Measurements from ENCODE around the gene TPM2. TPM values are rescaled to one million over a fixed set of nuclear protein-coding genes. Genes with fewer than 3 reads are reported as not detected.

Gene TPM2
- total and polyA plus RNA-seq, 9 of the 15 experiments (the other 6 are each of a cell fraction or from before 2014, with no cell fraction given) = 0.28 to 16.1 (median 4.5) TPM

DNA sequence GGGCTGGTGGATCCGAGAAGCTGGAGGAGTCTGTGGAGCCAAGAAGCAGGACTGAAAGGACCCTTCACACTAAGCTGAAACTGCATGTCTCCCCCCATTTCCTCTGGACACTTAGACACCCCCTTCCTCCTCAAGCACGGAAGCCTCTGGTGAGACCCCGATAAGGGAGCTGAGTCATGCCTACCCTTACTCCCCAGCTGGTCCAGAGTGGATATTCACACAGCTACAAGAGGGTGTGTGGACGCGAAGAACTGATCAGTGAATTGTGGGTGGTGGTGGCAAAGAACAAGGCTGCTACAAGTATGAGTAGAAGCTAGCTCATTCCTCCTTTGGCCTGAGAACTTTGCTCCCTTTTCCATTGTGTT lies 37.9 kb upstream of the TPM2 start (continued):
- TF ChIP-seq, protein P1, sequence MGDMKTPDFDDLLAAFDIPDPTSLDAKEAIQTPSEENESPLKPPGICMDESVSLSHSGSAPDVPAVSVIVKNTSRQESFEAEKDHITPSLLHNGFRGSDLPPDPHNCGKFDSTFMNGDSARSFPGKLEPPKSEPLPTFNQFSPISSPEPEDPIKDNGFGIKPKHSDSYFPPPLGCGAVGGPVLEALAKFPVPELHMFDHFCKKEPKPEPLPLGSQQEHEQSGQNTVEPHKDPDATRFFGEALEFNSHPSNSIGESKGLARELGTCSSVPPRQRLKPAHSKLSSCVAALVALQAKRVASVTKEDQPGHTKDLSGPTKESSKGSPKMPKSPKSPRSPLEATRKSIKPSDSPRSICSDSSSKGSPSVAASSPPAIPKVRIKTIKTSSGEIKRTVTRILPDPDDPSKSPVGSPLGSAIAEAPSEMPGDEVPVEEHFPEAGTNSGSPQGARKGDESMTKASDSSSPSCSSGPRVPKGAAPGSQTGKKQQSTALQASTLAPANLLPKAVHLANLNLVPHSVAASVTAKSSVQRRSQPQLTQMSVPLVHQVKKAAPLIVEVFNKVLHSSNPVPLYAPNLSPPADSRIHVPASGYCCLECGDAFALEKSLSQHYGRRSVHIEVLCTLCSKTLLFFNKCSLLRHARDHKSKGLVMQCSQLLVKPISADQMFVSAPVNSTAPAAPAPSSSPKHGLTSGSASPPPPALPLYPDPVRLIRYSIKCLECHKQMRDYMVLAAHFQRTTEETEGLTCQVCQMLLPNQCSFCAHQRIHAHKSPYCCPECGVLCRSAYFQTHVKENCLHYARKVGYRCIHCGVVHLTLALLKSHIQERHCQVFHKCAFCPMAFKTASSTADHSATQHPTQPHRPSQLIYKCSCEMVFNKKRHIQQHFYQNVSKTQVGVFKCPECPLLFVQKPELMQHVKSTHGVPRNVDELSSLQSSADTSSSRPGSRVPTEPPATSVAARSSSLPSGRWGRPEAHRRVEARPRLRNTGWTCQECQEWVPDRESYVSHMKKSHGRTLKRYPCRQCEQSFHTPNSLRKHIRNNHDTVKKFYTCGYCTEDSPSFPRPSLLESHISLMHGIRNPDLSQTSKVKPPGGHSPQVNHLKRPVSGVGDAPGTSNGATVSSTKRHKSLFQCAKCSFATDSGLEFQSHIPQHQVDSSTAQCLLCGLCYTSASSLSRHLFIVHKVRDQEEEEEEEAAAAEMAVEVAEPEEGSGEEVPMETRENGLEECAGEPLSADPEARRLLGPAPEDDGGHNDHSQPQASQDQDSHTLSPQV (IDR thresholded peaks at IDR 0.05) = no peak; the same call in 1 of the 2 replicates
- TF ChIP-seq ERF (CRISPR knock-in tag; IDR thresholded peaks at IDR 0.05) (no peak), EGR1 (conservative IDR thresholded peaks at IDR 0.05) (peak; percentile 10; the same call in 1 of the 2 replicates), NFIC (IDR thresholded peaks at IDR 0.05) (0 out of 2 replicates have a peak, but pooled peaks have one; percentile 21), ILF3 (IDR thresholded peaks at IDR 0.05; ENCODE audit: borderline replicate concordance) (no peak), JUN (IDR thresholded peaks at IDR 0.05; ENCODE audit: borderline replicate concordance, low read depth, low read length) (no peak), JUN (CRISPR knock-in tag; IDR thresholded peaks at IDR 0.05; ENCODE audit: borderline replicate concordance) (no peak), RFX5 (IDR thresholded peaks at IDR 0.05; ENCODE audit: low read depth, low read length) (no peak), EP300 (IDR thresholded peaks at IDR 0.05; ENCODE audit: low read length) (peak; percentile 56; the same call in 1 of the 2 replicates), ZNF764 (CRISPR knock-in tag; IDR thresholded peaks at IDR 0.05; ENCODE audit: low read depth) (no peak), TEAD1 (CRISPR knock-in tag; IDR thresholded peaks at IDR 0.05) (no peak), HNRNPUL1 (IDR thresholded peaks at IDR 0.05; ENCODE audit: low read length) (no peak), LARP7 (IDR thresholded peaks at IDR 0.05) (no peak), CBFA2T3 (IDR thresholded peaks at IDR 0.05) (peak; percentile 79)
- TF ChIP-seq, protein P2, sequence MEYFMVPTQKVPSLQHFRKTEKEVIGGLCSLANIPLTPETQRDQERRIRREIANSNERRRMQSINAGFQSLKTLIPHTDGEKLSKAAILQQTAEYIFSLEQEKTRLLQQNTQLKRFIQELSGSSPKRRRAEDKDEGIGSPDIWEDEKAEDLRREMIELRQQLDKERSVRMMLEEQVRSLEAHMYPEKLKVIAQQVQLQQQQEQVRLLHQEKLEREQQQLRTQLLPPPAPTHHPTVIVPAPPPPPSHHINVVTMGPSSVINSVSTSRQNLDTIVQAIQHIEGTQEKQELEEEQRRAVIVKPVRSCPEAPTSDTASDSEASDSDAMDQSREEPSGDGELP (CRISPR knock-in tag; IDR thresholded peaks at IDR 0.05; ENCODE audit: borderline replicate concordance) = peak; percentile 83
- TF ChIP-seq, protein P3, sequence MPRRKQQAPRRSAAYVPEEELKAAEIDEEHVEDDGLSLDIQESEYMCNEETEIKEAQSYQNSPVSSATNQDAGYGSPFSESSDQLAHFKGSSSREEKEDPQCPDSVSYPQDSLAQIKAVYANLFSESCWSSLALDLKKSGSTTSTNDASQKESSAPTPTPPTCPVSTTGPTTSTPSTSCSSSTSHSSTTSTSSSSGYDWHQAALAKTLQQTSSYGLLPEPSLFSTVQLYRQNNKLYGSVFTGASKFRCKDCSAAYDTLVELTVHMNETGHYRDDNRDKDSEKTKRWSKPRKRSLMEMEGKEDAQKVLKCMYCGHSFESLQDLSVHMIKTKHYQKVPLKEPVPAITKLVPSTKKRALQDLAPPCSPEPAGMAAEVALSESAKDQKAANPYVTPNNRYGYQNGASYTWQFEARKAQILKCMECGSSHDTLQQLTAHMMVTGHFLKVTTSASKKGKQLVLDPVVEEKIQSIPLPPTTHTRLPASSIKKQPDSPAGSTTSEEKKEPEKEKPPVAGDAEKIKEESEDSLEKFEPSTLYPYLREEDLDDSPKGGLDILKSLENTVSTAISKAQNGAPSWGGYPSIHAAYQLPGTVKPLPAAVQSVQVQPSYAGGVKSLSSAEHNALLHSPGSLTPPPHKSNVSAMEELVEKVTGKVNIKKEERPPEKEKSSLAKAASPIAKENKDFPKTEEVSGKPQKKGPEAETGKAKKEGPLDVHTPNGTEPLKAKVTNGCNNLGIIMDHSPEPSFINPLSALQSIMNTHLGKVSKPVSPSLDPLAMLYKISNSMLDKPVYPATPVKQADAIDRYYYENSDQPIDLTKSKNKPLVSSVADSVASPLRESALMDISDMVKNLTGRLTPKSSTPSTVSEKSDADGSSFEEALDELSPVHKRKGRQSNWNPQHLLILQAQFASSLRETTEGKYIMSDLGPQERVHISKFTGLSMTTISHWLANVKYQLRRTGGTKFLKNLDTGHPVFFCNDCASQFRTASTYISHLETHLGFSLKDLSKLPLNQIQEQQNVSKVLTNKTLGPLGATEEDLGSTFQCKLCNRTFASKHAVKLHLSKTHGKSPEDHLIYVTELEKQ (CRISPR knock-in tag; IDR thresholded peaks at IDR 0.05) = no peak
- TF ChIP-seq, protein P4, sequence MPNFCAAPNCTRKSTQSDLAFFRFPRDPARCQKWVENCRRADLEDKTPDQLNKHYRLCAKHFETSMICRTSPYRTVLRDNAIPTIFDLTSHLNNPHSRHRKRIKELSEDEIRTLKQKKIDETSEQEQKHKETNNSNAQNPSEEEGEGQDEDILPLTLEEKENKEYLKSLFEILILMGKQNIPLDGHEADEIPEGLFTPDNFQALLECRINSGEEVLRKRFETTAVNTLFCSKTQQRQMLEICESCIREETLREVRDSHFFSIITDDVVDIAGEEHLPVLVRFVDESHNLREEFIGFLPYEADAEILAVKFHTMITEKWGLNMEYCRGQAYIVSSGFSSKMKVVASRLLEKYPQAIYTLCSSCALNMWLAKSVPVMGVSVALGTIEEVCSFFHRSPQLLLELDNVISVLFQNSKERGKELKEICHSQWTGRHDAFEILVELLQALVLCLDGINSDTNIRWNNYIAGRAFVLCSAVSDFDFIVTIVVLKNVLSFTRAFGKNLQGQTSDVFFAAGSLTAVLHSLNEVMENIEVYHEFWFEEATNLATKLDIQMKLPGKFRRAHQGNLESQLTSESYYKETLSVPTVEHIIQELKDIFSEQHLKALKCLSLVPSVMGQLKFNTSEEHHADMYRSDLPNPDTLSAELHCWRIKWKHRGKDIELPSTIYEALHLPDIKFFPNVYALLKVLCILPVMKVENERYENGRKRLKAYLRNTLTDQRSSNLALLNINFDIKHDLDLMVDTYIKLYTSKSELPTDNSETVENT (CRISPR knock-in tag; IDR thresholded peaks at IDR 0.05) = no peak
